GM23248 (cell line): ENCODE results near the gene NUDT19. TPM values are rescaled to one million over a fixed set of nuclear protein-coding genes. Genes with fewer than 3 reads are reported as not detected.
A peak's percentile ranks its signal among the peaks of the same experiment; 100 is the strongest.
"Not testable (repeated sequence)": the region's sequence is repeated elsewhere in the genome, so short reads cannot be mapped to it uniquely, and the experiment has no call there.

ENCODE experiments used
- DNase-seq: peaks from one replicate; pipeline ENCODE4 v3.0.0-alpha.2; 2015
- H2AFZ ChIP-seq: fragments of 200-600 bp; sonication (generic); 2 replicates; pipeline ENCODE4 v1.6.1; 2016; ENCODE audit warnings: antibody characterized with exemption
- H3F3A ChIP-seq: fragments of 200-600 bp; sonication (generic); 2 replicates; pipeline ENCODE4 v1.6.1; 2016; ENCODE audit warnings: mild to moderate bottlenecking, antibody characterized with exemption, mixed run types; ENCODE audit not compliant: insufficient read depth
- H3K27ac ChIP-seq: fragments of 200-600 bp; sonication (generic); 2 replicates; pipeline ENCODE4 v1.5.1; 2016; ENCODE audit warnings: mild to moderate bottlenecking
- H3K27me3 ChIP-seq: fragments of 200-600 bp; sonication (generic); replicated peaks from 2 replicates; pipeline ENCODE4 v1.6.1; 2016; ENCODE audit warnings: mild to moderate bottlenecking; ENCODE audit not compliant: insufficient read depth
- H3K36me3 ChIP-seq: fragments of 200-600 bp; sonication (generic); 2 replicates; pipeline ENCODE4 v1.6.1; 2016; ENCODE audit warnings: low read depth, mild to moderate bottlenecking
- H3K4me1 ChIP-seq: fragments of 200-600 bp; sonication (generic); 2 replicates; pipeline ENCODE4 v1.6.1; 2016; ENCODE audit warnings: mild to moderate bottlenecking; ENCODE audit not compliant: insufficient read depth
- H3K4me2 ChIP-seq: fragments of 200-600 bp; sonication (generic); one replicate; pipeline ENCODE4 v1.6.1; 2016; ENCODE audit warnings: mild to moderate bottlenecking; ENCODE audit not compliant: unreplicated experiment
- H3K4me3 ChIP-seq: fragments of 200-600 bp; sonication (generic); 2 replicates; pipeline ENCODE4 v1.5.1; 2016; ENCODE audit warnings: mild to moderate bottlenecking
- H3K79me2 ChIP-seq: fragments of 200-600 bp; sonication (generic); 2 replicates; pipeline ENCODE4 v1.6.1; 2016; ENCODE audit warnings: mild to moderate bottlenecking; ENCODE audit not compliant: insufficient read depth
- H3K9ac ChIP-seq: fragments of 200-600 bp; sonication (generic); 2 replicates; pipeline ENCODE4 v1.6.1; 2016; ENCODE audit warnings: mild to moderate bottlenecking
- H3K9me2 ChIP-seq: fragments of 200-600 bp; sonication (generic); 2 replicates; pipeline ENCODE4 v1.6.1; 2016; ENCODE audit warnings: mixed run types, mild to moderate bottlenecking, moderate library complexity; ENCODE audit not compliant: insufficient read depth
- H3K9me3 ChIP-seq: fragments of 200-600 bp; sonication (generic); one replicate; pipeline ENCODE4 v1.6.1; 2017; ENCODE audit warnings: low read depth
- H4K20me1 ChIP-seq: fragments of 200-600 bp; sonication (generic); 2 replicates; pipeline ENCODE4 v1.6.0; 2016; ENCODE audit not compliant: insufficient read depth
- EZH2 ChIP-seq: fragments of 200-600 bp; sonication (generic); IDR thresholded peaks from 2 replicates; pipeline ENCODE4 v1.6.1; 2018; ENCODE audit warnings: antibody characterized with exemption, mild to moderate bottlenecking; ENCODE audit not compliant: insufficient read depth, poor library complexity, severe bottlenecking
- EZH2phosphoT487 ChIP-seq: fragments of 200-600 bp; sonication (generic); IDR thresholded peaks from 2 replicates; pipeline ENCODE4 v1.6.1; 2018; ENCODE audit warnings: antibody characterized with exemption, moderate library complexity, mild to moderate bottlenecking, low read depth; ENCODE audit not compliant: insufficient read depth
- WGBS, 2 experiments: methylation state at CpG; one replicate each; pipeline ENCODE4 v1.1.6; 2015 to 2017; ENCODE audit warnings: low lambda C conversion rate in 2 of 2, low coverage in 1 of 2; ENCODE audit errors: missing lambda C conversion rate in 2 of 2; 5-methylcytosine and 5-hydroxymethylcytosine counted together
- in situ Hi-C: fragments of 300-500 bp; cut with MboI; formaldehyde crosslinking; loops from 2 replicates; pipeline ENCODE4 v1.15.0; 2020
- polyA plus RNA-seq: library from polyadenylated mRNA; unstranded; fragments of >200 nt; fragmentation: Nextera tagmentation; extraction: Ambion mirVana; gene quantifications from 2 replicates; pipeline ENCODE4 v1.2.1, GENCODE V29; 2016
- total RNA-seq: library from RNA; depleted of rRNA; stranded (reverse); fragments of >200 nt; shearing (Covaris generic); gene quantifications from 2 replicates; pipeline ENCODE4 v1.2.3, GENCODE V29; 2014

The NUDT19 gene
- total and polyA plus RNA-seq, 2 experiments from 2014 or later, result 18.0 to 25.1 TPM

DNA sequence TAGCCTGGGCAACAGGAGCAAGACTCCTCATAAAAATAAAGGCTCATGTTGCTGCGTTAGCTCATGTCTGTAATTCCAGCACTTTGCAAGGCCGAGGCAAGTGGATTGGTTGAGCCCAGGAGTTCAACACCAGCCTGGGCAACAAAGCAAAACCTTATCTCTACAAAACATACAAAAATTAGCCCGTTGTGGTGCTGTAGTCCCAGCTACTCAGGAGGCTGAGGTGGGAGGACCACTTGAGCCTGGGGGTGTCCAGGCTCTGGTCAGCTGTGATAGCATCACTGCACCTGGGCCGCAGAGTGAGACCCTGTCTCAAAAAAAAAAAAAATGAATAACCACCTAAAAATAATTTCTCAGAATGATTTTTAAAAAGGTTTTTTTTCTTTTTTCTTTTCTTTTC lies 3.9 kb upstream of the NUDT19 start:
- Histone ChIP-seq H4K20me1 (no peaks in the 10 kb centered on the region), H3K79me2 (peaks cover 12% of the 10 kb centered on the region), H3K27me3 (no peaks in the 10 kb centered on the region), H3K27ac (no peak overlapping the region), H2AFZ (no peak overlapping the region), H3F3A (peaks cover 16% of the 10 kb centered on the region), H3K4me3 (no peak overlapping the region), H3K9me3 (no peaks in the 10 kb centered on the region), H3K9me2 (no peaks in the 10 kb centered on the region), H3K9ac (no peak overlapping the region), H3K36me3 (no peaks in the 10 kb centered on the region), H3K4me2 (no peak overlapping the region), H3K4me1 (peaks cover 14% of the 10 kb centered on the region; the same call in 1 of the 2 replicates)
- no peak for DNase-seq
- TF ChIP-seq EZH2phosphoT487 (no peak), EZH2 (no peak)
- in situ Hi-C loops, result no loop called here
- WGBS, 2 experiments, result 86 to 90% methylated on average over 4 of the region's 4 CpGs

- no peak overlapping the region for H3K9ac ChIP-seq
- no peak overlapping the region for H2AFZ ChIP-seq
- H3K4me3 ChIP-seq, result no peak overlapping the region
- DNase-seq, result no peak
- no peaks in the 10 kb centered on the region for H3K9me2 ChIP-seq
- H3K27ac ChIP-seq, result no peak overlapping the region
- H3K9me3 ChIP-seq, result no peaks in the 10 kb centered on the region
- no peaks in the 10 kb centered on the region for H3K36me3 ChIP-seq
- no peaks in the 10 kb centered on the region for H3K27me3 ChIP-seq
- peaks cover 16% of the 10 kb centered on the region for H3F3A ChIP-seq
- TF ChIP-seq EZH2, result no peak
- no peak for TF ChIP-seq EZH2phosphoT487
- H3K79me2 ChIP-seq, result peaks cover 19% of the 10 kb centered on the region
- peaks cover 19% of the 10 kb centered on the region for H3K4me1 ChIP-seq
- H3K4me2 ChIP-seq, result no peak overlapping the region
- no peaks in the 10 kb centered on the region for H4K20me1 ChIP-seq
- in situ Hi-C loops, result no loop called here
- WGBS, 2 experiments, result 90 to 100% methylated on average over 1 of the region's 1 CpG
Measured at GRCh38 chr19:32688311-32688710, 3.3 kb upstream of the NUDT19 start.

DNA sequence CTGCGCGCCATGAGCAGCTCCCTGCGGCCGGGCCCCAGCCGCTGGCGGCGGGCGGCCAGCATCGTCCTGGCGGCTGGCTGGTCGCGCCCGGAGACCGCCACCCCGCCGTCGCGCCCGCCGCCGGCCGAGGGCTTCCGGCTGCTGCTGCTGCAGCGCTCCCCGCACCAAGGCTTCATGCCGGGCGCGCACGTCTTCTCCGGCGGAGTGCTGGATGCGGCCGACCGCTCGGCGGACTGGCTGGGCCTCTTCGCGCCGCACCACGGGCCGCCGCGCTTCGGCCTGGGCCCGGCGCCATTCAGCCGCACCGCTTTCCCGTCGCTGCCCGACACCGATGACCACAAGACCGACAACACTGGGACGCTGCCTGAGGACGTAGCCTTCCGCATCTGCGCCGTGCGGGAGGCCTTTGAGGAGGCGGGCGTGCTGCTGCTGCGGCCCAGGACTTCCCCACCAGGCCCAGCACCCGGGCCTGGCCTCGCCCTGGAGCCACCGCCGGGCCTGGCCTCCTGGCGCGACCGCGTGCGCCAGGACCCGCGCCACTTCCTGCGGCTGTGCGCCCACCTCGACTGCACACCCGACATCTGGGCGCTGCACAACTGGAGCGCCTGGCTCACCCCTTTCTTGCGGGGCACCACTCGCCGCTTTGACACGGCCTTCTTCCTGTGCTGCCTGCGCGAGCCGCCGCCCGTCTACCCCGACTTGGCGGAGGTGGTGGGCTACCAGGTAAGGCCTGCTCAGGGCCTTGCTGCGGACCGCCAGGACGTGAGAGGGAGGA lies 518 bp downstream of the NUDT19 start:
- no peaks in the 10 kb centered on the region for H3K9me2 ChIP-seq
- DNase-seq, result peak; percentile 86
- no peaks in the 10 kb centered on the region for H3K36me3 ChIP-seq
- H3K4me2 ChIP-seq, result peak overlapping the region; percentile 98
- H3K27me3 ChIP-seq, result no peaks in the 10 kb centered on the region
- peaks cover 29% of the 10 kb centered on the region for H3K4me1 ChIP-seq
- peaks cover 16% of the 10 kb centered on the region for H3F3A ChIP-seq
- no peaks in the 10 kb centered on the region for H3K9me3 ChIP-seq
- peak overlapping the region; percentile 77 for H2AFZ ChIP-seq
- in situ Hi-C loops, result no loop called here
- peak overlapping the region; percentile 74 for H3K27ac ChIP-seq
- peak overlapping the region; percentile 80 for H3K4me3 ChIP-seq
- H4K20me1 ChIP-seq, result peaks cover 10% of the 10 kb centered on the region; the same call in 1 of the 2 replicates
- peak overlapping the region; percentile 91 for H3K9ac ChIP-seq
- TF ChIP-seq EZH2 (no peak), EZH2phosphoT487 (no peak)
- WGBS, 2 experiments, result 1% methylated on average over 69 to 85 of the region's 93 CpGs
- H3K79me2 ChIP-seq, result peaks cover 57% of the 10 kb centered on the region

DNA sequence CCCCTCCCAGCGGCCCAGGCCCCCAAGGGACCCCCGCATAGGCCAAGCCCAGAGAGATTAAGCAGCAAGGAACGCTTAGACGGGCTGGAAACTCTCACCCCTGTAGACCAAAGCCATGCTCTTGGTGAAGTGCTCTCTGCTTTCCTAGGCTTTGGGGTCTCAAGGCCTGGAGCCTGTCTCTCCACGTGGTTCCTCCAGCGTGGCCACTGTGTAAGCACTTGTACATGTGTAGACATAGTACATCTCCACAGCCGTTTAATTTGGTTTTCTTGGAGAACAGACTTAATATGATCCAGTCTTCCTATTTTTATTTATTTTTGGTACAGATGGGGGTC lies 1.1 kb downstream of the NUDT19 start:
- peak; percentile 36 for DNase-seq
- Histone ChIP-seq H2AFZ (peak overlapping the region; percentile 77), H3K27me3 (no peaks in the 10 kb centered on the region), H4K20me1 (peaks cover 10% of the 10 kb centered on the region; the same call in 1 of the 2 replicates), H3K9ac (peak overlapping the region; percentile 91), H3K27ac (peak overlapping the region; percentile 74), H3K4me2 (peak overlapping the region; percentile 98), H3K79me2 (peaks cover 63% of the 10 kb centered on the region), H3K9me2 (no peaks in the 10 kb centered on the region), H3K4me3 (peak overlapping the region; percentile 80), H3K4me1 (peaks cover 29% of the 10 kb centered on the region), H3K36me3 (no peaks in the 10 kb centered on the region), H3K9me3 (no peaks in the 10 kb centered on the region), H3F3A (peaks cover 16% of the 10 kb centered on the region)
- TF ChIP-seq EZH2 (no peak), EZH2phosphoT487 (no peak)
- in situ Hi-C loops, result no loop called here
- WGBS, 2 experiments, result 8 to 12% methylated on average over 7 of the region's 7 CpGs

DNA sequence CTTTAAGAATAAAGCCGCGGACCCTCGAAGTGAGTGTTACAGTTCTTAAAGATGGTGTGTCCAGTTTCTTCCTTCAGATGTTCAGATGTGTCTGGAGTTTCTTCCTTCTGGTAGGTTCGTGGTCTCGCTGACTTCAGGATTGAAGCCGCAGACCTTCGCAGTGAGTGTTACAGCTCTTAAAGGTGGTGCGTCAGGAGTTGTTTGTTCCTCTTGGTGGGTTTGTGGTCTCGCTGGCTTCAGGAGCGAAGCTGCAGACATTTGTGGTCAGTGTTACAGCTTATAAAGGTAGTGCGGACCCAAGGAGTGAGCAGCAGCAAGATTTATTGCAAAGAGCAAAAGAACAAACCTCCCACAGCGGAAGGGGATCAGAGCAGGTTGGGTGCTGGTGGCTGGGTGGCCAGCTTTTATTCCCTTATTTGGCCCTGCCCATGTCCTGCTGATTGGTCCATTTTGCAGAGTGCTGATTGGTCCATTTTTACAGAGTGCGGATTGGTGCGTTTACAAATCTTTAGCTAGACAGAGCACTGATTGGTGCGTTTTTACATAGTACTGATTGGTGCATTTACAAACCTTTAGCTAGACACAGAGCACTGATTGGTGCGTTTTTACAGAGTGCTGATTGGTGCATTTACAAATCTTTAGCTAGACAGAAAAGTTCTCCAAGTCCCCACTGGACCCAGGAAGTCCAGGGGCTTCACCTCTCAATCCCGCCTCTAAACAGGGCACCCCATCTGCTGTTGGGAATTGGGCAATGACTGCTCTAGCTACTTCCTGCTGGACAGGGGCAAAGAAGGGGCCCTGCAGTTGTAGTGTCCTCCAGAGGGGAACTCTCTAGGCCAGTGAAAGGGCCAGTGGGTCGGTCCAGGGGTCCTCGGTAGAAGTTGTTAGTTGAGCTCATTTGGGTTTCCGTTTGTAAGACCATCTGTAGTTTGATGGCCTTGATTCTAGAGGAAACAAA lies 1.8 kb downstream of the NUDT19 start:
- Histone ChIP-seq H3K4me1 (peaks cover 29% of the 10 kb centered on the region), H2AFZ (peak overlapping the region; percentile 77; the same call in 1 of the 2 replicates), H4K20me1 (peaks cover 10% of the 10 kb centered on the region; the same call in 1 of the 2 replicates), H3K9ac (peak overlapping the region; percentile 91), H3F3A (peaks cover 16% of the 10 kb centered on the region), H3K4me2 (peak overlapping the region; percentile 98), H3K4me3 (peak overlapping the region; percentile 80), H3K79me2 (peaks cover 70% of the 10 kb centered on the region)
- H3K9me2 ChIP-seq, in situ Hi-C loops, H3K9me3 ChIP-seq, H3K27ac ChIP-seq, H3K27me3 ChIP-seq, H3K36me3 ChIP-seq: not testable (repeated sequence)
- 97 to 98% methylated on average over 20 of the region's 20 CpGs for WGBS, 2 experiments
- peak; percentile 16 for DNase-seq

DNA sequence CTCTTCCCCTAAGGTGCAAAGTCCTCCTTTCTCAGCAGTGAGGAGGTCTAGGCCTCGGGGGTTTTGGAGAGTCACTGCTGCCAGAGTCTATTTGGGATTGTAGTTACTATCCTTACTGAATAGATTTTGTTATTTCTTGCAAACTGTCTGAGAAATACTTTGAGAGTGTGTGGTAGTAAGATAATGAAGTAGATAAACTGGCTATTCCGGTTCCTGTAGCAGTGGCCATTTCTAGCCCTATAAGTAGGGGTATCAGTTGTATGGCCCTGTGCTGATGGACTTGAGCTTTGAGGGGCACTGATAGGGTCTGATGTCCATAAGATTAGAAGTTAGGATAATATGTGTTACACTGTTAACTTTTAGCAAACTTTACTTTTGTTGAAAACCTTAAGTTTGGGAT lies 2.7 kb downstream of the NUDT19 start:
- Histone ChIP-seq H3K4me3 (peak overlapping the region; percentile 80), H4K20me1 (peaks cover 10% of the 10 kb centered on the region; the same call in 1 of the 2 replicates), H3K9ac (peak overlapping the region; percentile 23), H3F3A (peaks cover 16% of the 10 kb centered on the region), H3K4me1 (peaks cover 29% of the 10 kb centered on the region), H3K4me2 (peak overlapping the region; percentile 51), H3K79me2 (peaks cover 79% of the 10 kb centered on the region)
- H3K27ac ChIP-seq, H3K36me3 ChIP-seq, H3K27me3 ChIP-seq, H2AFZ ChIP-seq, in situ Hi-C loops, H3K9me2 ChIP-seq, H3K9me3 ChIP-seq, DNase-seq: not testable (repeated sequence)
- WGBS, 2 experiments, result 79 to 84% methylated on average over 2 of the region's 2 CpGs
